Fibroblast of skin of right biceps (primary cell): ENCODE data around the gene OR10G6.
"Not testable (repeated sequence)": the region's sequence is repeated elsewhere in the genome, so short reads cannot be mapped to it uniquely, and the experiment has no call there.

Source experiments
- DNase-seq: peaks from one replicate; pipeline ENCODE4 v3.0.0-alpha.2; 2013

The OR10G6 gene, protein sequence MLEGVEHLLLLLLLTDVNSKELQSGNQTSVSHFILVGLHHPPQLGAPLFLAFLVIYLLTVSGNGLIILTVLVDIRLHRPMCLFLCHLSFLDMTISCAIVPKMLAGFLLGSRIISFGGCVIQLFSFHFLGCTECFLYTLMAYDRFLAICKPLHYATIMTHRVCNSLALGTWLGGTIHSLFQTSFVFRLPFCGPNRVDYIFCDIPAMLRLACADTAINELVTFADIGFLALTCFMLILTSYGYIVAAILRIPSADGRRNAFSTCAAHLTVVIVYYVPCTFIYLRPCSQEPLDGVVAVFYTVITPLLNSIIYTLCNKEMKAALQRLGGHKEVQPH

DNA sequence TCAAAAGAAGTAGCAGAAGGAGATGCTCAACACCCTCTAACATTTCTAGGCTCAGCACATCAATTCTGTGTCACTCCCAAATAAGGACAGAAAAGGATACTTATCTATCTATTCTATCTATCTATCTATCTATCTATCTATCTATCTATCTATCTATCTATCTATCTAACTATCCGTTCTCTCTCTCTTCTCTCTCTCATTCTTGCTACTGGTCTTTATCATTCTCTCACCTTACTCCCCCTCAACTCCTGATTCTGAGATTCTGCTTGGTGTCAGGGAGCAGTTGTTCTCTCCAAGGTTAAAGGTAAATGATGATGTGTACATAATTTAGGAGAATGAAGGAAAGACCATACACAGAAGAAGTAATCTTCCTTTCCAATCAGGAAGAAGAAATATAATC lies at the start of gene OR10G6:
Gene OR10G6, minus strand, starts transcription at position 43 of the 400 bp plus-strand sequence. Its CDS starts 0 bp downstream, at position 43.
- DNase-seq: no peak

DNA sequence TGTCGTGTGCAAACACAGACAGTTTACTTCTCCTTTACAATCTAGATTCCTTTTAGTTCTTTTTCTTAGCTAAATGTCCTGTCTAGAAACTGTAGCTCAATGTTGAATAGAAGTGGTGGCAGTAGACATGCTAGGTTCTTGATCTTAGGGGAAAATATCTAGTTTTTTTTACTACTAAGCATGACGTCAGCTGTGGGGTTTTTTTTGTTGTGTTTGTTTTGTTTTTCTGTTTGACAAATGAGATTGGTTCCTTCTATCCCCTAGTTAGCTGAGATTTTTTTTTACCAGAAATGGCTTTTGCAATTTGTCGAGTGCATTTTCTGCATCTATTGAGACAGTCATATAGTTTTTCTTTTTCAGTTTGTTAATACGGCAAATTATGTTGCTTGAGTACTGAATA lies 48.5 kb upstream of the OR10G6 start:
- DNase-seq: no peak

GRCh38 chr11:124041254-124041653 lies 46.3 kb upstream of the OR10G6 start, which contains the start of gene OR10G7:
Gene OR10G7, minus strand, starts transcription at chr11:124041325. Its CDS starts 2,324 bp downstream, at chr11:124039001.
- no peak for DNase-seq

- no peak for DNase-seq
Measured at GRCh38 chr11:124039557-124039956, 44.6 kb upstream of the OR10G6 start.

DNA sequence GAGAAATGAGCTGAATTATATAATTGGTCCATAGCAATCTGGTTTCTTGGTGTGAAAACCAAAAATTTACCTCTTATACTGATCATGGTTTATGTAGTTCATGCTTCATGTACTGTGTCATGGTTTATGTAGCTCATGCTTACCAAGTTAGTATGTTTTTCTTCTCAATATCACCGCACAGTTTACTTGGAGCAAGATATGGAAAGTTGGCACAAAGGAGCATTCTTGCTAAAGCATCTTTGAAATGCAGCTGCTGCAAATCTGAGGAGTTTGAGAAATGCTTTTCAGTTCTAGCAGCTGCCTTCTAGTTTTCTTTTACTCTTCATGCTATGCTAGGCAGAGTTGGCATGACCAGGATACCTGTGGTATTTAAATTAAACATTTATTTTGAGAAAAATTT lies 41.7 kb upstream of the OR10G6 start:
- no peak for DNase-seq

GRCh38 chr11:124026498-124026897 lies 31.5 kb upstream of the OR10G6 start, which contains the start of gene OR10G8:
Gene OR10G8, plus strand, starts transcription at chr11:124026798. Its CDS starts 2,825 bp downstream, at chr11:124029623.
- DNase-seq: no peak

DNA sequence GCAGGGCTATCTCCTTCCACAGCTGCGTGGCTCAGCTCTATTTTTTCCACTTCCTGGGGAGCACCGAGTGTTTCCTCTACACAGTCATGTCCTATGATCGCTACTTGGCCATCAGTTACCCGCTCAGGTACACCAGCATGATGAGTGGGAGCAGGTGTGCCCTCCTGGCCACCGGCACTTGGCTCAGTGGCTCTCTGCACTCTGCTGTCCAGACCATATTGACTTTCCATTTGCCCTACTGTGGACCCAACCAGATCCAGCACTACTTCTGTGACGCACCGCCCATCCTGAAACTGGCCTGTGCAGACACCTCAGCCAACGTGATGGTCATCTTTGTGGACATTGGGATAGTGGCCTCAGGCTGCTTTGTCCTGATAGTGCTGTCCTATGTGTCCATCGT lies 20.9 kb upstream of the OR10G6 start:
- DNase-seq: not testable (repeated sequence)

- no peak for DNase-seq
Measured at GRCh38 chr11:124012697-124013096, 17.7 kb upstream of the OR10G6 start, which contains the start of gene OR10G4. Gene OR10G4, plus strand, starts transcription at chr11:124012997. Its CDS starts 2,578 bp downstream, at chr11:124015575.

DNA sequence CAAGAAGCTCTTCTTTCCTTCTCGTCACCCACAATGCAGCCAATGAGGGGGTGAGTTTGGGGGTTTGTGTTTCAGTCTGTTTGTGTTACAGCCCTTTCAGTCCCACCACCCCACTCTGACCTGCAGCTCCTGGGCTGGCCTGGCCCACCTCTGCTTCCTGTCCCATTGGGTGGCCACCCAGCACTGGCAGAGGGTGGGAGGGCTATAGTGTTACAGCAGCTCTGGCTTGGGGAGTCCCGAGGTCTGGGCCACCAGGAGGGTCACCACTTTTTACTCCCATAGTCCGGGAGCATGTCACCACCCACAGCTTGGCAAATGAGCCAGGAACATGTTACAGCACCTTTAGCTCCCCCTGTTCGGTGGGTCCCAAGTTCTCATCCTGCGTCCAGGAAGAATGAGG lies 15.7 kb downstream of the OR10G6 start:
- DNase-seq: no peak

- DNase-seq: no peak
Measured at GRCh38 chr11:123977731-123978347, 17.1 kb downstream of the OR10G6 start, which contains the start of gene OR10S1. Gene OR10S1, minus strand, starts transcription at chr11:123977781. Its CDS starts 117 bp downstream, at chr11:123977664.

- no peak for DNase-seq
Measured at GRCh38 chr11:123976770-123977560, 18.0 kb downstream of the OR10G6 start.

DNA sequence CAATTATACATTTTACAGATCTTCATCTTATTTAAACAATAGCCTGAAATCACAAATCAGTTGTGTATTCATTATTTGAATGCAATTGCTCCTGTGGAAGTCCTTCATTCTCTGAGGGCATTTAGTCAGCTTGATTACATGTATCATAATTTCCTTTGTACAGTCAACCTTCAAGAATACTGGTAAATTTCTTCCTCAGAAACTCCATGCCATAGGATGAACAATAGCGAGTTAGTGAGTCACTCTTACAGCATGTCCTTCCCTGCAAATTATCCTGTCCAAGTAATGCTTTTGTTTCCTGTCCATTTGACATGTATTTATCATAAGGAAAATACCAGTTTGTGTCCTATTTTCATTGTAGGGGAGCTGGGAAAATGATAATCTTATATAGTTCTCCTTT lies 21.1 kb downstream of the OR10G6 start:
- DNase-seq: peak; percentile 76

DNA sequence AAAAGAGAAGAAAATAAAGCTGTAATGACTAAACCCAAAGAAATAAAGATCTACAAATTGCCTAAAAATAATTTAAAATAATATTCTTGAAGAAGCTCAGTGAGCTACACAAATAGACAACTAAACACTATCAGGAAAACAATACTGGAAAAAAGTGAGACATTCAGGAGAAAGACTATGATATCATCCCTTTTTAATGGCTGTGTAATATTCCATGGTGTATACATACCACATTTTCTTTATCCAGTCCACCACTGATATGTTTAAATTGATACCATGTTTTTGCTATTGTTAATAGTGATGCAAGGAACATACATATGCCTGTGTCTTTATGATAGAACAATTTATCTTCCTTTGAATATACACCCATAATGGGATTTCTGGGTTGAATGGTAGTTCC lies 38.2 kb downstream of the OR10G6 start:
- no peak for DNase-seq

- DNase-seq: no peak
Measured at GRCh38 chr11:123945132-123945531, 49.8 kb downstream of the OR10G6 start.
